HepG2 (cell line): Measurements from ENCODE around the gene SLC6A7. TPM values are rescaled to one million over a fixed set of nuclear protein-coding genes. Genes with fewer than 3 reads are reported as not detected.

Source experiments
- CSRNP1 ChIP-seq: sonication (generic); formaldehyde crosslinking; IDR thresholded peaks from 2 replicates; pipeline ENCODE4 v1.8.1; 2023; ENCODE audit warnings: mild to moderate bottlenecking, missing genetic modification reagents
- DNMT3B ChIP-seq: conservative IDR thresholded peaks from 2 replicates; pipeline ENCODE4 v1.6.1; 2016; ENCODE audit warnings: missing biosample characterization, control low read depth
- FOSL2 ChIP-seq: sonication (generic); formaldehyde crosslinking; IDR thresholded peaks from 2 replicates; pipeline ENCODE4 v1.4.0; 2020; ENCODE audit warnings: missing genetic modification reagents
- GZF1 ChIP-seq: sonication (generic); formaldehyde crosslinking; IDR thresholded peaks from 2 replicates; pipeline ENCODE4 v1.5.1; 2020; ENCODE audit warnings: mild to moderate bottlenecking, missing genetic modification reagents
- HIC2 ChIP-seq: sonication (generic); formaldehyde crosslinking; IDR thresholded peaks from 2 replicates; pipeline ENCODE4 v1.9.0; 2022; ENCODE audit warnings: low read depth, missing genetic modification reagents
- KDM1A ChIP-seq: IDR thresholded peaks from 2 replicates; pipeline ENCODE4 v1.6.1; 2016; ENCODE audit warnings: missing compliant biosample characterization
- LBX2 ChIP-seq: sonication (generic); formaldehyde crosslinking; IDR thresholded peaks from 2 replicates; pipeline ENCODE4 v1.5.0; 2020; ENCODE audit warnings: missing genetic modification reagents, mild to moderate bottlenecking, borderline replicate concordance
- NCOR1 ChIP-seq: fragments of 200-600 bp; sonication (generic); IDR thresholded peaks from 2 replicates; pipeline ENCODE4 v1.7.0; 2017; ENCODE audit warnings: antibody characterized with exemption, low read length, borderline replicate concordance
- NR2F1 ChIP-seq, 2 experiments: fragments of 450-650 bp in 1 of 2; formaldehyde crosslinking in 1 of 2; IDR thresholded peaks; 2 replicates each; pipeline versions ENCODE4 v1.5.0 to v1.6.1; 2016 to 2020; ENCODE audit warnings: mild to moderate bottlenecking in 1 of 2, missing compliant biosample characterization in 1 of 2, missing genetic modification reagents in 1 of 2, moderate library complexity in 1 of 2
- NR2F6 ChIP-seq, 2 experiments: IDR thresholded peaks; 2 replicates each; pipeline ENCODE4 v1.6.1; 2016; ENCODE audit warnings: antibody characterized with exemption in 1 of 2, mild to moderate bottlenecking in 1 of 2
- PRDM10 ChIP-seq: sonication (generic); formaldehyde crosslinking; IDR thresholded peaks from 2 replicates; pipeline ENCODE4 v1.4.0; 2020; ENCODE audit warnings: low read depth, missing genetic modification reagents
- RARA ChIP-seq: IDR thresholded peaks from 2 replicates; pipeline ENCODE4 v1.6.1; 2016; ENCODE audit warnings: missing genetic modification reagents, missing compliant biosample characterization
- SAP130 ChIP-seq: IDR thresholded peaks from 2 replicates; pipeline ENCODE4 v1.6.1; 2016; ENCODE audit warnings: low read depth
- SKIL ChIP-seq: sonication (generic); formaldehyde crosslinking; IDR thresholded peaks from 2 replicates; pipeline ENCODE4 v1.8.0; 2022; ENCODE audit warnings: missing genetic modification reagents, mild to moderate bottlenecking, moderate library complexity, borderline replicate concordance
- TCF7 ChIP-seq: sonication (generic); IDR thresholded peaks from 2 replicates; pipeline ENCODE4 v1.6.1; 2016; ENCODE audit warnings: antibody characterized with exemption, low read depth
- THAP8 ChIP-seq: sonication (generic); formaldehyde crosslinking; IDR thresholded peaks from 2 replicates; pipeline ENCODE4 v1.5.1; 2020; ENCODE audit warnings: missing genetic modification reagents, mild to moderate bottlenecking, borderline replicate concordance
- ZNF143 ChIP-seq: sonication (generic); formaldehyde crosslinking; IDR thresholded peaks from 2 replicates; pipeline ENCODE4 v1.4.0; 2020; ENCODE audit warnings: missing genetic modification reagents
- ZNF274 ChIP-seq: sonication (generic); formaldehyde crosslinking; IDR thresholded peaks from 2 replicates; pipeline ENCODE4 v1.5.1; 2020; ENCODE audit warnings: mild to moderate bottlenecking, missing genetic modification reagents
- ZNF33B ChIP-seq: sonication (generic); formaldehyde crosslinking; IDR thresholded peaks from 2 replicates; pipeline ENCODE4 v1.5.1; 2020; ENCODE audit warnings: mild to moderate bottlenecking, missing genetic modification reagents
- ZNF75D ChIP-seq: sonication (generic); formaldehyde crosslinking; IDR thresholded peaks from 2 replicates; pipeline ENCODE4 v1.8.1; 2023; ENCODE audit warnings: missing genetic modification reagents, mild to moderate bottlenecking, borderline replicate concordance
- polyA plus RNA-seq, 8 experiments: library from polyadenylated mRNA; depleted of rRNA in 3 of 8; stranded (reverse) in 7 of 8; unstranded in 1 of 8; fragments of >200 nt; fragmentation: Illumina TruSeq in 4 of 8; extraction: Trizol in 4 of 8; gene quantifications; 2 replicates each; pipeline versions ENCODE4 v1.2.1 to v1.2.3, GENCODE V29; 2011 to 2016; ENCODE audit warnings: low read depth in 4 of 8, missing spikeins in 1 of 8, mixed read lengths in 1 of 8; ENCODE audit not compliant: insufficient read depth in 1 of 8
- total RNA-seq, 5 experiments: library from RNA; depleted of rRNA; stranded (reverse); fragments of >200 nt; fragmentation: Illumina TruSeq; extraction: Trizol; gene quantifications; 2 replicates each; pipeline ENCODE4 v1.2.3, GENCODE V29; 2016; ENCODE audit warnings: low read depth in 1 of 5

SLC6A7 gene
- total and polyA plus RNA-seq, 2 of the 13 experiments (the other 11 are each of a cell fraction or from before 2014, with no cell fraction given): not detected

- TF ChIP-seq CSRNP1 (CRISPR knock-in tag) (peak; percentile 24; the same call in 1 of the 2 replicates), SKIL (CRISPR knock-in tag) (no peak), ZNF274 (0 out of 2 replicates have a peak, but pooled peaks have one; percentile 41), RARA (CRISPR knock-in tag) (peak; percentile 49; the same call in 1 of the 2 replicates), NR2F1 (CRISPR knock-in tag; IDR thresholded peaks at IDR 0.05) (peak in 1 of 2 experiments; percentile 45; a peak in 1 of 4 replicates), ZNF75D (CRISPR knock-in tag) (no peak), GZF1 (CRISPR knock-in tag) (no peak), NR2F6 (IDR thresholded peaks at IDR 0.05) (peak; percentile 53), NR2F6 (CRISPR knock-in tag; IDR thresholded peaks at IDR 0.05) (peak; percentile 65), NCOR1 (no peak), LBX2 (no peak), THAP8 (CRISPR knock-in tag) (no peak), ZNF143 (CRISPR knock-in tag) (no peak), FOSL2 (CRISPR knock-in tag) (peak; percentile 37; the same call in 1 of the 2 replicates), HIC2 (CRISPR knock-in tag) (0 out of 2 replicates have a peak, but pooled peaks have one; percentile 54), SAP130 (CRISPR knock-in tag) (0 out of 2 replicates have a peak, but pooled peaks have one; percentile 13), DNMT3B (no peak), ZNF33B (CRISPR knock-in tag) (no peak), PRDM10 (CRISPR knock-in tag) (no peak), KDM1A (no peak), TCF7 (peak; percentile 67; the same call in 1 of the 2 replicates)
Measured at GRCh38 chr5:150186137-150186536, 3.7 kb upstream of the SLC6A7 start (continued).
